NCI-H2081 (cell line): ENCODE measurements around the gene TBCD.

Experiments
- DNase-seq, 2 experiments: peaks; one replicate each; lab custom pipeline; 2025; lab: John Stamatoyannopoulos, UW

The TBCD gene

DNA sequence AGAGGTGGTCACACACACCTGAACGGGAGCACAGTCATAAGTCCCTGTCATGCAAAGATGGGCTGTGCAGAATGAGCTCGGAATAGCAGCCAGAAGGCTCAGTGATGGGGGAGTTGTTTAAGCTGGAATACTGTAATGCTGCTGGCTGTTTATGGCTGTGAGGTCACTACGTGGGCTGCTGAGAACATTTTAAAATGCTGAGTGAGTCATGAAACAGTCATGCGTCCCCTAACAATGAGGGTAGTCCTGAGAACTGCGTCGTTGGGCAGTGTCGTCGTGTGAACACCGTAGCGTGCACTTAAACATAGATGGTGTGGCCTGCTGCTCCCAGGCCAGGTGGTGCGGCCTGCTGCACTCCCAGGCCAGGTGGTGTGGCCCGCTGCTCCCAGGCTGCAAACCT, 39.7 kb downstream of the TBCD start:
- no peak for DNase-seq

DNA sequence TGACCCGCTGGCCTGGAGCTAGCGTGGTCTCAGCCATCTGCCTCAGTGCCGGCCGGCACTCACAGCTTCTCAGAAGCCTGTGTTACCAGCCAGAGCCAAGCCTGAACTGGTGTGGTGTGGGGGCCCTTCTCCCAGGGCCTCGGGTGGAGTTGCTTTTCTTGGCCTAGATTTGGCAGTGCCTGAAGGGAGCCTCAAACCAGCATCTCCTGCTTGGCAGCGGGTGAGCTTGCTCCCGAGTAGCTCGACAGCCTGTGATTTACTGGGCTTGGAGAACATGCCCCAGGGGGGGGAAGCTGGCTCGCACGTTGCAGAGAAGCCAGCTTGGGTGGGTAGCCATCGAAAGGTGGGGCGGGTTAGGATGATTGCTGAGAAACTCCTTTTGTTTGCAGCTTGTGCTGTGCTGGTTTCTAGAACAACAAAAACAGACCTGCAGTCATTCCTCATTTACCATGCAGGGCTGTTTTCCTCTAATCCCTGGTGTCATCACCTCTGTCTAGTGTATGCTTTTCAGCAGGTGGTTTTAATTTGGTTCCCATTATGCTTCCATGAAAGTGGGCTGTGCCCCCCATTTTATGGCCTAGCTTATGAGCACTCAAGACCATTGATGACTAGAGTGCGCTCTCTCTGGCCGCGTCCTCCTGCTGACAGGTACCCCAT, 42.2 kb downstream of the TBCD start:
- peak; percentile 17 to 65 for DNase-seq

DNA sequence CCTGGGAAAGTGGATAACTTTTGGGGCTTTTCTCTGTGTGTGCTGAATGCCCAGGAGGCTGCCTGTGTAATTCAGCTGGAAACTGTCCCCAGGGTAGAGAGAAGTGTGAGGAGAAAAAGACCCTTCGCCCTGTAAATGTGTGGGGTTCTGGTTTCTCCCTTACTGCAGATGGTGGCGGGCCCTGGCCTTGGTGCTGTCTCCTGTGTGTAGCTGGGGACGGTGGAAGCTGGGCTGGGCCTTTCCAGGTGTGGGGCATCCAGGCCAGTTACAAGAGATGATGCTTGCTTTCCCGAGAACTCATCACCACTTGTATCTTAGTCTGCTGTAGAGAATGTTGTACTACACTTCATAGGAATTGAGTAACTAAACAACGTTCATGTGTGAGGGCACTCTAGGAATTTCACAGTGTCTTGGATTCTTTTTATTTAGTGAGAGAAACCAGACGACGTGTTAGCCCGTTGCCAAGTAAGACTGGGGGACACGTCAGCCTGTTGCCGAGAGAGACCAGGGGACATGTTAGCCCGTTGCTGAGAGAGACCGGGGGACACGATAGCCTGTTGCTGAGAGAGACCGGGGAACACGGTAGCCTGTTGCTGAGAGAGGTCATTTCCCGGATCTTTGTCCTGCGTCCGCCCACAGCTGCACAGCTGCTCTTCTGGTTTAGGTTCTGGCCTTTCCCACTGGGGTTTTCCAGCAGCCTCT, 43.1 kb downstream of the TBCD start:
- no peak for DNase-seq

DNA sequence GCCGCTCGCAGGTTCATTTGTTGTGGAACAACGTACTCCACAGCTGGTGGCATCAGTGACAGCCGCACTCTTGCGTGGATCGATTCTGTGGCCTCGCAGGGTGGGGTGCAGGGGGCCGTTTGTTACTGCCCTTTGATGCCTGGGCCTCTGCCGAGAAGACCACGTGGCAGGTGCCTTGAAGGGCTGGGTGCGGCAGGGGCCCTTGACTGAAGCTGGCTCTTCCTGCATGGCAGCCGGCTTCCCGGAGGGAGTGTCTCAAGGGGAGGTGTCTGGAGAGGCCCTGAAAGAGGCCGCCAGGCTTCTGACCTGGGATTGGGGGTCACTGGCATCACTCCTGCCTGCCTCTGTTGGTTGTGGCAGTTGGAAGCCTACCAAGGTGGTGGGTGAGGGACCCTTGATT, 43.8 kb downstream of the TBCD start:
- DNase-seq = no peak

DNA sequence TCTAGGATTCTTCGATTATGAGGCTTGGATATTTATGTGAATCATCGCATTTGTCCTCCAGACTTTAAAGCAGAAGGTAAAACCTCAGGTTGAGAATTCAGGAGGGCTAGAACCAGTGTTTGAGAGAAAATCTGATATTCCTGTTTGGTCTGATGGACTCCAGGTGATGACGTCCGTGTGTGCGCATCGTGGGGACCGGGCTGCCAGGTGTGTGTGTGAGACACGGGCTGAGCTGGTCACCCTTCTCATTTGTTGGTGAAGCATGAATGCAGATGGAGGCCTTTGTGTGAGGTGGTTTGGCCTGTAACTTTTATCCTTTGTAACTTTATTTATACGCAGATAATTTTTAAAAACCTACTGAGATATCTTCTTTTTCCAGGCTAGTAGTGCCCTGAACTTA, 45.2 kb downstream of the TBCD start:
- no peak for DNase-seq

DNA sequence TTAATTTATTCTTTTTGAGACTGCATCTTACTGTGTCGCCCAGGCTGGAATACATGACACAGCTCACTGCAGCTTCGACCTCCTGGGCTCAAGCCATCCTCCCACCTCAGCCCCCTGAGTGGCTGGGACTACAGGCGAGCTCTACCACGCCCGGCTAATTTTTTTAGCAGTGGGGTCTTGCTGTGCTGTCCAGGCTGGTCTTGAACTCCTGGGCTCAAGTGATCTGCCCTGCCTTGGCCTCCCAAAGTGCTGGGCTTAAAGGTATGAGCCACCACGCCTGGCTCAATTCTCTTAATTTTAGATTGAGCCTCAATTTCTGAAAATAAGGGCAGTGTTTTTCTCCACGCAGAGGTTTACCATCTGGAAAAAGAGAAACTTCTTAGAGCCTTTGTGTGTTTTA, 46.9 kb downstream of the TBCD start:
- DNase-seq = no peak

DNA sequence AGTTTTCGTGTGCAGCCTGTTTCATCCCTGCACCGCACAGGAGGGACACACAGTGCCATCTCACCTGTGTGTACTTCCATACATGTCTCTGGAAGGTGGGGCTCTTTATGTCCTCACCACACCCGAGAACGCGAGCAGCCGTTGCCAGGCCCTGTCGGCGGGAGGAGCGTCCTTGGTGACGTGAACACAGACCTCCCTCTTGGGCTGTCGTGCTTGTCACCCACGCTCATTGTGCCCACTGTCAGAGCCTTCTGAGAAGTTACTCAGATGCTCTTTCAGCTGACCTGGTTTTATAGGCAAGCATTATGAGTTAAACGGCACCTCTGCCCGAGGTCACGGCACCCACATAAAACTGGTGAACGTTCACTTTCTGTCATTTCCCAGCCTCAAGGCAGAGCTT, 47.7 kb downstream of the TBCD start:
- no peak for DNase-seq

DNA sequence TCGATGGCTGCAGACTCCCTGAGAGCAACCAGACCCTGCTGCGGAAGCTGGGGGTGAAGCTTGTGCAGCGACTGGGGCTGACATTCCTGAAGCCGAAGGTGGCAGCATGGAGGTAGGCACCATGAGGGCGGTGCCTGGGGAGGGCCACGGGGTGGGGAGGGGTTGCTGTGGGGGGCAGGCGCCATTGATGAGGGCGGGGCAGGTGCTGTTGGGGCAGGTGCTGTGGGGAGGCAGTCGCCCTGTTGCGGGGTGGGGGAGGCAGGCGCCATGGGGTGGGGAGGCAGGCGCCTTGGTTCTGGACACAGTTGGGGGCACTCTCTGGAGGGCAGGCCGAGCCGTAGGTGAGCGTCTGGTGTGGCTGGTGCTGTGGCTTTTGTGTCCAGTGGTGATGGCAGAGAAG, 49.0 kb downstream of the TBCD start:
- no peak for DNase-seq

DNA sequence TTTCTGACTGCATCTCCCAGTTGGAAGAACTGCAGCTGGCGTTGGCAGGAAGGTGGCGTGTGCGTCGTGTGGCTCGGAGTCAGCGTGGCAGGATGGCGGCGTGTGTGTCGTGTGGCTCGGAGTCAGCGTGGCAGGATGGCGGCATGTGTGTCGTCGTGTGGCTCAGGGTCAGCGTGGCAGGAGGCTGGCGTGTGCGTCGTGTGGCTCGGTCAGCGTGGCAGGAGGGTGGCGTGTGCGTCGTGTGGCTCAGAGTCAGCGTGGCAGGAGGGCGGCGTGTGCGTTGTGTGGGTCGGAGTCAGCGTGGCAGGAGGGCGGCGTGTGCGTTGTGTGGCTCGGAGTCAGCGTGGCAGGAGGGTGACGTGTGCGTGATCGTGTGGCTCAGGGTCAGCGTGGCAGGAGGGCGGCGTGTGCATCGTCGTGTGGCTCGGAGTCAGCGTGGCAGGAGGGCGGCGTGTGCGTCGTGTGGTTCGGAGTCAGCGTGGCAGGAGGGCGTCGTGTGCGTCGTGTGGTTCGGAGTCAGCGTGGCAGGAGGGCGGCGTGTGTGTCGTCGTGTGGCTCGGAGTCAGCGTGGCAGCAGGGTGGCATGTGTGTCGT, 49.6 kb downstream of the TBCD start:
- no peak for DNase-seq

DNA sequence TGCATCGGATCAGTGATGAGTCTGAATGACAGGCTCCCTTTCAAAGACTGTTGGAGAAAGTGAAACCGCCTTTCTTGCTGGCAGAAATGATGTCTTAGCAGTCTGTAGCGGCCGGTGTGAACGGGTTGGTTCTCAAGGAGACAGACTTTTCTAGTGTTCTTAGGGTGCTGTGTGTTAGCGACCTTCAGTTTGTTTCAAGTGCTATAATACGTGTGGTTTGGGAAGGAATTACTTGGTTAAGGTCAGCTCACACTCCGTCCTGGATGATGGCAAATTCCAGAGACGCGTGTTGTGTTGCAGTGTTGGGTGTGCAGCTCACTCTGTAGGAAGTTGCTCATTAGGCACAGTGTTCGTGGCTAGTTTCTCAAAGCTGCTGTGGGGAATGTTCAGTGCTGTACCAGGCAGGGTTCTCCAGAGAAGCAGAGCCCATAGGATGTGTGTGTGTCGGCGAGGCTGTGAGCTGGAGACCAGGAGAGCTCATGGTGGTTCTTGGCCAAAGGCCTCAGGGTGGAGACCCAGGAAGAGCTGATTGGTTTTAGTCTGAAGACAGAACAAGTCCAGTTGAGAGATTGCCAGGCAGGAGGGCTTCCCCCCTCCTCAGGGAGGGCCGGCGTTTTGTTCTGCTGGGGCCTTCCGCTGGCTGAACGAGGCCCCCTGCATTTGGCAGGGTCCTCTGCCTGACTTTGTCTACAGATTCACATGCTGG, 50.4 kb downstream of the TBCD start:
- no peak for DNase-seq

DNA sequence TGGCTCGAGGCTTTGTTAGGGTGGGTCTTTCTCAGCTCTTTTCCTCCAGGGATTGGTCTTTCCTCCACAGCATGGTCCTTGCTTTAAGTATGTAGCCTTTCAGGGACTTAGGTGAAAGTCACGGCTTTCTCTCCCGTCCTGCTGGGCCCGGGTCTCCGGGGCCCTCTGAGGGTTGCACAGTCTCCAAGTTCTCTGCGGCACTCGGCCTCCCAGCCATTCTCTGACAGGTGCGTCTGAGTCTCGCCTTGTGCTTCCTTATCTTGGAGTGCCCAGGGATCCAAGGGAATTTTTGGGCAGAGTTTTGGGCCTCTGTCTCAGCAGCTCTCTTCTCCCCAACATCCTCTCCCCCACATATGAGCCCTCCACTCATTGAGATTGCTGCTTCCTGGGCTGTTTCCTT, 51.3 kb downstream of the TBCD start:
- DNase-seq = no peak

DNA sequence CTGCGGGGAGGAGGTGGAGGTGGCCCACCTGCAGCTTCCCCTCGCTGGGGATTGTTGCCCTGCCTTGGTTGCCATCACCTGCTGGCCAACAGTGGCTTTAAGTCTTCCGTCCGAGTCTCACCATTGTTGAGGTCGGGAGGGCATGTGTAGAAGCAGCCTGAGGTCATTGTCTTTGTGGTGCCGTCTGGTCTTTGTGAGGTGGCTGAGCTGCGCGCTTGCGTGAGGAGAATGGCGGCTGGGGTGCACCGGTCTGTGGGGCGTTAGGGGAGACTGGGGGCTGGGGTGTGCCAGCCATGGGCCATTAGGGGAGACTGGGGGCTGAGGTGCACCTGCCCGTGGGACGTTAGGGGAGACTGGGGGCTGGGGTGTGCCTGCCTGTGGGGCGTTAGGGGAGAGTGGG, 51.7 kb downstream of the TBCD start:
- no peak for DNase-seq

DNA sequence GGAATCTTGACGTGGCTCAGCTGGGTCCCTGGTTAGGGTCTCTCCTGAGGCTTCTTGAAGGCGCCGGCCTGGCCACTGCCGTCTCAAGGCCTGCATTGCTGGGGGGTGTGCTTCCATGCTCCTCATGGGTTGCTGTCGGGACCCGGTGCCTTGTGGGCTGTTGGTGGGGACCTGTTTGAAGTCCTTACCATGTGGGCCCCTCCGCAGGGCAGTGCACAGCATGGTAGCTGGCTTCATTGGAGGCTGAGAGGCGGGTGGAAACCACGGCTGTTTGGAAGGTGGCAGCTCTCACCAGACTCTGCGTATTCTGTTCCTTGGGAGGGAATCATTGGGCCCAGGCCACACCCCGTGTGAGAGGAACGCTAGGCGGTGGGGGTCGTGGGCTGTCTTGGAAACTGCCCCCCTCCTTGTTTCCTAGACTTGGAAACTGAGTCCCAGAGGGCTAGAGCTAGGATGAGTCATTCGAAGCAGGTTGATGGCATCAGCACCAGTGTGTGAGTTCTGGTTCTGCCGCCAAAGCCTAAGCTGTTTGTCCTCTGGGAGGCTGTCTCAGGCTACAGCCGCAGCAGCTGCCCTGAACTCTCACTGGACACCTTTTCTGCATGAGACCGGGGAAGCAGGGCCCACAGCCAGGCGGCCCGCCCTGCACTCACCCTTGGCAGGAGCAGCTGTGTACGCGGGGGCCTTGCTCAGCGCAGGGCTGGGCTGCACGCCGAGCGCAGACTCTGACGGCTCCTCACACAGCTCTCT, 52.8 kb downstream of the TBCD start:
- DNase-seq = peak in 1 of 2 experiments; percentile 56

DNA sequence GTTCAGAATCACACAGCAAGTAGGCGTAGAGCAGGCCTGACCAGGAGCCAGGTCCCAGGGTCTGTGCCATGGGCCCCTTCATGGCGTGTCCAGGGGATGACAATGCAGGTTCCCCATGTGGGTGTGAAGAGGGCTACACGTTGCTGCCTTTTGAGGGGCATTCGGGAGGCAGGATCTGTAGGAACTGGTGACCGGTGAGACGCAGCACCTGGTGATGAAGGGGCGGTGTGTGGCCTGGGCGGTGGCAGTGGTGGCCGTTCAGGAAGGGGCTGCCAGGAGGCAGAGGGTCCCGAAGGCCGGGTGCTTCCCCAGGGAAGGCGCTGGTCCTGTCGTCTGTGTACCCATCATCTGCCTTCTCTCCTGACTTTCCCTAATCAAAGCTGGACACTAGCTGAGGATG, 53.4 kb downstream of the TBCD start:
- no peak for DNase-seq

DNA sequence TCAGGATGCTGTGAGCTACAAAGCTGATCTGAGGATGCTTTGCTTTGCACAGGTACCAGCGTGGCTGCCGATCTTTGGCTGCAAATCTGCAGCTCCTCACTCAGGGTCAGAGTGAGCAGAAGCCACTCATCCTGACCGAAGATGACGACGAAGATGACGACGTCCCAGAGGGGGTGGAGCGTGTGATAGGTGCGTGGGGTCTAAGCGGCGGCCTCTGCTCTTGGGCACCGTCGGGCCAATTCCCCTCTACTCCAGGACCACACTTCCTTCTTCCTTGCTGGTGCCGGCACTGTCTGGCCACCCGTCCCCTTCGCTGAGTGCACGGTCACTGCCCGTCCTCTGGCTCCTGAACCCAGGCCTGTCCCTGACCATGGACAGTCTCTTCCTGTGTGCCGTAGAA, 54.0 kb downstream of the TBCD start:
- DNase-seq = no peak

DNA sequence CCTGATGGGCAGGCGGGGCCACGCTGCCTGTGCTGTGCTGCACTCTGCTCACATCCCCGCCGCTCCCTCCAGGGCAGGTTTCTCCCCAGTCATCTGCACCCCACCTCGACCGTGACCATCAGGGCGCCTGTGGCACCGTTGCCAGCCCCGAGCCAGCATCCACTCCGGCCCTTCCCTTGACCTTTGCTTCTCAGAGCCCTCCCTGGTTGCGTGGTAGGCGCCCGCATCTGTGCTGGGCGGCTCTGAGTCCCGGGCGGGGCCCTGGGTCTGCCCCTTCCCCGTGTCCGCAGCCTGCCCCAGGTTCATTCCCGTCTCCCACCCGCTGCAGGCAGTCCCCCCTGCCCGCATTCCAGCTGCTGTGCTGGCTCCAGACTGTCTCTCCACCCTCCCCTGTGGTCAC, 54.8 kb downstream of the TBCD start:
- no peak for DNase-seq

DNA sequence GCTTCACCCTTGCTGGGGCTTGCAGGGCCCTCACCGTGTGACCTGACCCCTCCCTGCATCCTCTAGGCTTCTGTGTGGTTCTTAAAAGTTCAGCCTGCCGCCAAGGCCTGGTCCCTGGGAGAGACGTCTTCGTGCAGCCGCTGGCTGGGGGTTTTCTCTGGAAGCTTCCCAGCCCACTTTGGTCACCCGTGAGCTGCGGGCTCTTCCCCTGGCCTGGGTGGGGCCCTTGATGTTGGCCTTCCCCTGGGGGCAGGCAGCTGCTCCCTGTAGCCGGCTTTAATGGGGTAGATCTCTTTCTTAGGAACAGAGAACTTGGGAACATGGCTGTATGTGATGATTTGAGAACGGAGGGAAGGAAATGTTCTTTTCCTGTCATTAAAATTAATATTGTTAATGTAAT, 55.2 kb downstream of the TBCD start:
- no peak for DNase-seq

DNA sequence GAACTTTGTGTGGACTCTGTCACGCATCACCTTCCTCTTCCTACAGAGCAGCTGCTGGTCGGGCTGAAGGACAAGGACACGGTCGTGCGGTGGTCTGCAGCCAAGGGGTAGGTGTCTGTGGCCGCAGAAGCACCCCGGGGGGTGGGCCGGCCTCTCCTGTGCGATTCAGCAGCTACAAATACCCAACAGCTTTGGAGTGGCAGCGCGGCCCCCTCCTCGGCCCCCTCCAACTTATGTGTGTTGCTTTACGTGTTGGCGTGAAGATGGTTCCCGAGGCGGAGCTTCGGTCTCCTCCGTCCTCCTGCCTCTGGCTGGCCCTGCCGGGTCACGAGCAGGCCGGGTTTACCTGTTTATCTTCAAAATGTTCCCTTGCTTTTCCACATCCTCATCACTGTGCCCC, 55.7 kb downstream of the TBCD start:
- no peak for DNase-seq

DNA sequence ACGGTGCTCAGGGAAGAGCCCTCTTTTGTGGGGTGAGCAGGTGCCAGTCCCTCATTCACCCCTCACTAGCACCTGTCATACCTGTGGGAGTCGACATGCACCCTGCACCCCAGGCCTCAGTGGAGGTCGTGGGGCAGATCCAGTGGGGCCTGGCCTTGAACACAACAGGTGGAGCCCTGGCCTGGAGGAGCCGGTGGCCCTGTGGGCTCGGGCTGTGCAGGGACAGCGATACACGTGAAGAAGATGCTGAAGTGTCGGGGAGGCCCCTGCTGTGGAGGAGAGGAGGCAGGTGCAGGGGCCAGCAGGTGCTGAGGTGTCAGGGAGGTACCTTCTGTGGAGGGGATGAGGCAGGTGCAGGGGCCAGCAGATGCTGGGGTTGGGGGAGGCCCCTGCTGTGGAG, 56.1 kb downstream of the TBCD start:
- no peak for DNase-seq

DNA sequence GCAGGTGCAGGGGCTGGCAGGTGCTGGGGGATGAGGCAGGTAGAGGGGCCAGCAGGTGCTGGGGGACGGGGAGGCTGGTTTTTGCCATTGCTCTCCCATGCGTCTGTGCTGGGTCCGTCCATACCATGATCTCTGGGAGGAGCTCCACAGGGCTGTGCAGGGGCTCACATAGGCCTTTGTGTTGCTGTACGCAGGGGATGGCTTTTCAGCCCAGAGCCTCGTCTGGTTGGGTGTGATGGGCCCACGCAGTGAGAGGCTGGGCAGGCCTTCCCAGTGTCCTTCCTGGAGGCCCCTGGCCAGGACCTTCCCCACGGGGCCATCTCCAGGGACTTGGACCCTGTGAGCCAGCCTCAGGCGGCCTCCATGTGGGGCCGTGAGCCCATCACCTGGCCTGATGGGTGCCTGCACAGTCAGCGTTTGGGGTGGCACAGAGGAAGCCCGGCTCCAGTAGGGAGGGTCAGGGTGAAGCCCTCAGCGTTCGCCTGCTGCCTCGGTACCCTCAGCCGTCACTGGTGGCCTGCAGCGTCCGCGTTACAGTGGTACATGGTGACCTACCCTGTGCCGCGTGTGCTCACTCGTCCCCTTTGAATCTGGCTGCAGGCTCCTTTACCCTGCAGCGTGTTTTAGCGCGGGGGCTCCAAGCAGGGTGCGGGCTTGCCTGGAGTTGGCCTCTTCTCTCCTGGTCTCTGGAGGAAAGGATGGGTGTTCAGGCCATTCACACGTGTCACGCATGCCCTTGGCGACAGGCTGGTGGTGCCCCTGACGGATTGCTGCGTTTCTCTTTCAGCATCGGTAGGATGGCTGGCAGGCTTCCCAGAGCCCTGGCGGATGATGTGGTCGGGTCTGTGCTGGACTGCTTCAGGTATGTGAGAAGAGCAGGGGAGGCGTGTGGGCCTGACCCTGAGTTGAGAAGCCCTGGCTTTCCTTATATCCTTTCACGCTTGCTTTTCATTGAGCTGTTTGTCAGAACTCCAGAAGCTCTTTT, 57.3 kb downstream of the TBCD start:
- peak in 1 of 2 experiments; percentile 40 for DNase-seq
